ENCODE measurements around the gene MSRB1. TPM values are rescaled to one million over a fixed set of nuclear protein-coding genes. Genes with fewer than 3 reads are reported as not detected.

MSRB1 gene
- total and polyA plus RNA-seq, 2 experiments from 2014 or later, result 14.1 to 26.9 TPM

- Histone ChIP-seq H3K27me3 (replicated peaks; ENCODE audit: insufficient read depth) (peaks cover 57% of the 10 kb centered on the region), H2AFZ (no peak overlapping the region), H3K9me2 (ENCODE audit: insufficient read depth) (no peaks in the 10 kb centered on the region), H3K9ac (no peak overlapping the region), H4K20me1 (ENCODE audit: insufficient read depth) (no peaks in the 10 kb centered on the region), H3K36me3 (ENCODE audit: low read depth) (no peaks in the 10 kb centered on the region), H3K27ac (no peak overlapping the region), H3K4me1 (ENCODE audit: insufficient read depth) (no peaks in the 10 kb centered on the region), H3K79me2 (ENCODE audit: insufficient read depth) (no peaks in the 10 kb centered on the region), H3K4me2 (ENCODE audit: unreplicated experiment) (no peak overlapping the region), H3F3A (ENCODE audit: insufficient read depth) (no peaks in the 10 kb centered on the region), H3K9me3 (ENCODE audit: low read depth) (no peaks in the 10 kb centered on the region), H3K4me3 (no peak overlapping the region)
- TF ChIP-seq EZH2 (IDR thresholded peaks at IDR 0.05; ENCODE audit: insufficient read depth, poor library complexity, severe bottlenecking), result peak; percentile 69
- TF ChIP-seq EZH2phosphoT487 (IDR thresholded peaks at IDR 0.05; ENCODE audit: insufficient read depth, low read depth), result no peak
- 2 to 5% methylated on average over 21 to 62 of the region's 81 CpGs for WGBS, 2 experiments (ENCODE audit: low coverage in 1 of 2, low lambda C conversion rate in 2 of 2, missing lambda C conversion rate in 2 of 2)
- in situ Hi-C loops (cut with MboI), result no loop called here
- no peak for DNase-seq
Measured at GRCh38 chr16:1917665-1918350, 25.2 kb downstream of the MSRB1 start.

- Histone ChIP-seq H3K9ac (no peak overlapping the region), H2AFZ (no peak overlapping the region), H3K36me3 (ENCODE audit: low read depth) (no peaks in the 10 kb centered on the region), H3K4me3 (no peak overlapping the region), H3K79me2 (ENCODE audit: insufficient read depth) (no peaks in the 10 kb centered on the region), H4K20me1 (ENCODE audit: insufficient read depth) (no peaks in the 10 kb centered on the region), H3K27ac (no peak overlapping the region), H3K9me3 (ENCODE audit: low read depth) (no peaks in the 10 kb centered on the region), H3K4me1 (ENCODE audit: insufficient read depth) (no peaks in the 10 kb centered on the region), H3K4me2 (ENCODE audit: unreplicated experiment) (no peak overlapping the region), H3K27me3 (replicated peaks; ENCODE audit: insufficient read depth) (peaks cover 53% of the 10 kb centered on the region), H3F3A (ENCODE audit: insufficient read depth) (no peaks in the 10 kb centered on the region), H3K9me2 (ENCODE audit: insufficient read depth) (no peaks in the 10 kb centered on the region)
- DNase-seq, result no peak
- in situ Hi-C loops (cut with MboI), result no loop called here
- 5 to 8% methylated on average over 21 to 22 of the region's 22 CpGs for WGBS, 2 experiments (ENCODE audit: low coverage in 1 of 2, low lambda C conversion rate in 2 of 2, missing lambda C conversion rate in 2 of 2)
- TF ChIP-seq EZH2 (IDR thresholded peaks at IDR 0.05; ENCODE audit: insufficient read depth, poor library complexity, severe bottlenecking) (no peak), EZH2phosphoT487 (IDR thresholded peaks at IDR 0.05; ENCODE audit: insufficient read depth, low read depth) (no peak)
Measured at GRCh38 chr16:1917056-1917664, 25.8 kb downstream of the MSRB1 start.

DNA sequence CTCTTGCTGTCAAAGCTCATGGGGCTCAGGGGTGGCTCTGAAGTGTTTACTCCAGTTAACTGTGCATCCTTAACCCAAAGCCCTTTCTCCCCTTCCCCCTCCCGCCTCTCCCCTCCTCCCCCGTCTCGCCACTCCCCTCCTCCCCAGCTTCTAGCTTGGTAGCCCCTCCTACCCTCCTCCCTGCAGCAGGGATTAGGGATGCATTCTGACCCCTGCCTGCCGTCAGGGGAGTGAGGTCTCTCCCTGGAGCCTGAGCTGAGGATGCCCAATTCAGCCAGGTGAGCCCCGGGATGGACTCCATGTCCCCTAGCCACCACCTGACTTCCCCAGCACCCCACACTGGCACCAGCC is 26.4 kb downstream of the MSRB1 start:
- 24 to 36% methylated on average over 2 to 5 of the region's 5 CpGs for WGBS, 2 experiments (ENCODE audit: low coverage in 1 of 2, low lambda C conversion rate in 2 of 2, missing lambda C conversion rate in 2 of 2)
- Histone ChIP-seq H4K20me1 (ENCODE audit: insufficient read depth) (no peaks in the 10 kb centered on the region), H3K9me3 (ENCODE audit: low read depth) (no peaks in the 10 kb centered on the region), H3F3A (ENCODE audit: insufficient read depth) (no peaks in the 10 kb centered on the region), H3K4me1 (ENCODE audit: insufficient read depth) (no peaks in the 10 kb centered on the region), H2AFZ (no peak overlapping the region), H3K9me2 (ENCODE audit: insufficient read depth) (no peaks in the 10 kb centered on the region), H3K79me2 (ENCODE audit: insufficient read depth) (no peaks in the 10 kb centered on the region), H3K4me3 (no peak overlapping the region), H3K4me2 (ENCODE audit: unreplicated experiment) (no peak overlapping the region), H3K36me3 (ENCODE audit: low read depth) (no peaks in the 10 kb centered on the region), H3K27ac (no peak overlapping the region), H3K27me3 (replicated peaks; ENCODE audit: insufficient read depth) (peaks cover 47% of the 10 kb centered on the region), H3K9ac (no peak overlapping the region)
- no peak for DNase-seq
- no peak for TF ChIP-seq EZH2 (IDR thresholded peaks at IDR 0.05; ENCODE audit: insufficient read depth, poor library complexity, severe bottlenecking)
- no peak for TF ChIP-seq EZH2phosphoT487 (IDR thresholded peaks at IDR 0.05; ENCODE audit: insufficient read depth, low read depth)
- in situ Hi-C loops (cut with MboI), result no loop called here

- Histone ChIP-seq H3K9ac (no peak overlapping the region), H4K20me1 (ENCODE audit: insufficient read depth) (no peaks in the 10 kb centered on the region), H3K9me3 (ENCODE audit: low read depth) (no peaks in the 10 kb centered on the region), H3K27ac (no peak overlapping the region), H3K9me2 (ENCODE audit: insufficient read depth) (no peaks in the 10 kb centered on the region), H3K36me3 (ENCODE audit: low read depth) (no peaks in the 10 kb centered on the region), H3K4me1 (ENCODE audit: insufficient read depth) (no peaks in the 10 kb centered on the region), H3K4me3 (no peak overlapping the region), H2AFZ (no peak overlapping the region), H3K79me2 (ENCODE audit: insufficient read depth) (no peaks in the 10 kb centered on the region), H3F3A (ENCODE audit: insufficient read depth) (no peaks in the 10 kb centered on the region), H3K4me2 (ENCODE audit: unreplicated experiment) (no peak overlapping the region), H3K27me3 (replicated peaks; ENCODE audit: insufficient read depth) (peaks cover 41% of the 10 kb centered on the region)
- in situ Hi-C loops (cut with MboI), result no loop called here
- no peak for DNase-seq
- 62 to 68% methylated on average over 21 to 25 of the region's 25 CpGs for WGBS, 2 experiments (ENCODE audit: low coverage in 1 of 2, low lambda C conversion rate in 2 of 2, missing lambda C conversion rate in 2 of 2)
- TF ChIP-seq EZH2phosphoT487 (IDR thresholded peaks at IDR 0.05; ENCODE audit: insufficient read depth, low read depth) (no peak), EZH2 (IDR thresholded peaks at IDR 0.05; ENCODE audit: insufficient read depth, poor library complexity, severe bottlenecking) (no peak)
Measured at GRCh38 chr16:1915732-1916639, 27.0 kb downstream of the MSRB1 start.
